GM18951 (cell line): ENCODE results near the gene WDR45.
"Not testable (repeated sequence)": the region's sequence is repeated elsewhere in the genome, so short reads cannot be mapped to it uniquely, and the experiment has no call there.

Source experiments
- POLR2A ChIP-seq: IDR thresholded peaks from 4 replicates; pipeline ENCODE4 v1.6.1; 2011; ENCODE audit warnings: mild to moderate bottlenecking; ENCODE audit not compliant: insufficient read length, insufficient read depth; ENCODE audit errors: extremely low read depth
- in situ Hi-C: fragments of 300-500 bp; cut with MboI; formaldehyde crosslinking; loops from one replicate; pipeline ENCODE4 v1.12.0; 2022; ENCODE audit warnings: low sequenced_read_pairs, mixed read lengths, inconsistent platforms; ENCODE audit not compliant: unreplicated experiment

Gene WDR45

DNA sequence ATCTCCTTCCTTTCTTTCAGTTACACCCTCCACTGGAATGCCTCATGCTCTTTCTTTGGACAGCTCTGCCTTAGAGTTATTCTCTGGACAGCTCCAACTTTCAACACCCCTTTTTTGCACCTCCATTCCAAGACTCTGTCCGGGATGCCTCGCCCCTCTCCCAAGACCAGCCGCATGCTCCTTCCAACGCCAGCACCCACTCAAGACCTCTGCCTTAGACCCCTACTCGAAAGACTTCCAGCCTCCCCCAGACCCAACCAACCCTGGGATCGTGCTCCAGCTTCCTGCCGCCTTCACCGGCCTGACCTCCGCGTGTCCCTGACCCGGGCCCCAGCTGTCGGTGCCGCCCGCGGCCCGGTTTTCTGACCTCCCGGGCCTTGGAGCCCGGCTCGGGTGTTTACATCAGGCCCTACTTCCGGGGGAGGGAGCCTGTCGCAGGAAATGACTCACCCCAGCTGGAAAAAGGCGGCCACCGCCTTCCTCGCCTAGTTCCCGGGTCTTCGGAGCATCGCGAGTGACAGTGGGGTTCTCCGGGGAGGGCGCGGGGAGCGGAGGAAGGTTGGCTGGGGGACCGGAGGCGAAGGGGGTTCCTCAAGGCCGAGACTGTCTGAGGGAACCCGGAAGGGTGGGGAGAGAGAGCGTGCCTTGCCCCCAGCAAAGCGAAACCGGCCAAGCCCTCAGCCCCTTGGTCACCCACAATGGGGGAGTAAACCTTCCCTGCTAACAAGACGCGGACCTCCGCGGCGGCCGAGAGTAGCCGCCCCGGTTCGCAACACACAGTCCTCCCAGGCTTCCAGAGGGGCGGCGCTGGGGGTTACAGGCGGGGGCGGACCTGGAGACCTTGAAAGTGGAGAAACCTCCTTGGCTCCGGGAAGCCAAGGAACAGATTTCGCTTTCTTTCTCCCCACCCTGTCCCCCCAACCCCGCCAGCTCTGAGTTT, at the start of gene WDR45:
WDR45 (minus strand) TSS at position 399 of the 940 bp plus-strand sequence. CDS start 1,792 bp downstream, outside the sequence.
- in situ Hi-C loops: no loop called here

DNA sequence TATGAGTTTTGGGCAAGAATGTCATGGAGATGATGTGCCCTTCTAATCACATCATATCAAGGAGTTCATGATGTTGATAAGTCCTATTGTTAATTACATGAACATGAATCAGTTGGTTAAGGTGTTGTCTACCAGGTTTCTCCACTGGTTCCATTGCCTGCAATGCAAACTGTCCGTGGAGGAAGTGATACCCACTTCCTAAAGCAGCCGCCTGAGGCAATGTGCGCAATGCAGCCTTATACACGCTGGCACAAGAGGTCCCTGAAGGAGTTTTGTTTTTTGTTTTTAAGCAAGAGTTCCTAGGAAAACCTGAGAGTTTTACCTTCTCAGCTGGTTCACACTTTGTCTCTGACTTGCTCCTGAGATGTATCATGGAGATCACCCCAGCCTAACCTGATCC, 49.7 kb upstream of the WDR45 start:
- in situ Hi-C loops: no loop called here
- no peak for TF ChIP-seq POLR2A

More for the DNA sequence above, at the start of gene WDR45:
- peak; percentile 59 for TF ChIP-seq POLR2A

DNA sequence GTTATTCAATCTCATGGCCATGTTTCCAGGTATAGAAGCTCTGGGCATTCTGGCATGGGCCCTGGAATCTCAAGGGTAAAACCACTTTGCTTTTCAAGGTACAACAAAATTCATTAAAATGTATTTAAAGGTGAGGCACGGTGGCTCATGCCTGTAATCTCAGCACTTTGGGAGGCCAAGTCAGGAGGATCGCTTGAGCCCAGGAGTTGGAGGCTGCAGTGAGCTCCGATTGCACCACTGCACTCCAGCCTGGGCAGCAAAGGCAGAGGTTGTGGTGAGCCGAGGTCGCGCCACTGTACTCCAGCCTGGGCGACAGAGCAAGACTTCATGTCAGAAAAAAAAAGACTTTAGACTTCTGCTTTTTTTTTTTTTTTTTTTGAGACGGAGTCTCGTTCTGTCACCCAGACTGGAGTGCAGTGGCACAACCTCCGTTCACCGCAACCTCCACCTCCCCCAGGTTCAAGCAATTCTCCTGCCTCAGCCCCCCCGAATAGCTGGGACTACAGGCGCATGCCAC, 48.1 kb upstream of the WDR45 start:
- in situ Hi-C loops: not testable (repeated sequence)

DNA sequence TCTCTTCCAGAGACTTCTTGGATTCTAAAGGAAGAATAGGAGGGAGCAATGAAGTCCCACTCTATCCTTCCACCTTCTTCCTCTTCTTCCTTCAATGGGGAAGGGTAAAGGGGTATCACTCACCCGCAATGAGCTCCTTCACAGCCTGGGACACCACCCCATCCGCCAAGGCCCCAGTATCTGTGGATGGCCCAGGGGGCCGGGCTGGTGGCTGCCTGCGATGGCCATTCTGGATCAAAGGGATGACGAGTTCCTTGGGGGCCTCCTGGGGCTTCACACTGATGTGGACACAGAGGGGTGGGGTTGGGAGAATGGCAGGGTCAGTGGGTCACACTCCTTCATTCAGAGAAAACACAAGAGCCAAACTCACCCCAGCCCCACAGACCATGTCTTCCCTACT, 42.8 kb upstream of the WDR45 start:
- in situ Hi-C loops: no loop called here
- TF ChIP-seq POLR2A: no peak

DNA sequence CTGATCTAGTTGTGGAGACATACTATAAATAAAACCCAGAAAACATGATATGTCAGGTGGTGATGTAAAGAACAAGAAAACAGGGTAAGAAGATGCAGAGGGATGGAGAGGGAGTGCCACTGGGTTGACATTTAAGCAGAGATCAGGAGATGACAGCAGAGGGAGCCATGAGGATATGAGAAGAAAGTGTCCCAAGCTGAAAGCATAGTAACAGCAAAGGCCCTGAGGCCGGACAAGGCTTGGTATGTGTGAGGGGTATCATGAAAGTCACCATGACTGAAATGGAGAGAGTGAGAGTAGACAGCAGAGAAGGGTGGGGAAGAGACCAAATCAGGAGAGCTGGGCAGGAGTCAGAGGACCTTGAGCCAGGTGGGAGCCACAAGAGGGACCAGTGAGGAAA, 40.4 kb upstream of the WDR45 start:
- in situ Hi-C loops: no loop called here
- TF ChIP-seq POLR2A: no peak

DNA sequence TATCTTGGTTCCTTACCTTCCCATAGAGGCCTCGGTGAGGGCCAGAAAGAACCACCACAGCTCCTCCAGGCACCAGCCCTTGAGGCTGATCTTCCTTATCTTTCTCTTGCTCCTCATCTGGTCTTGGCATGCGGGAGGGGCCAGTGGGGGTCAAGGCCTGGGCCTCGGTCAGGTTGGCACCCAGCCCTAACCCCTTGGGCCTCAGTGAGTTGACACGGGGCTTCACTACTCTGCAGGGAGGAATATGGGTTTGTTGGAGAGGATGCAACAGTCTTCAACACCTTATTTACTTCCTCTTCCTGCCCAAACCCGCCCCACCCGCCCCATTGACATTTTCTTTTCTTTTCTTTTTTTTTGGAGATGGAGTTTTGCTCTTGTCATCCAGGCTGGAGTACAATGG, 37.9 kb upstream of the WDR45 start:
- TF ChIP-seq POLR2A: no peak
- in situ Hi-C loops: no loop called here

DNA sequence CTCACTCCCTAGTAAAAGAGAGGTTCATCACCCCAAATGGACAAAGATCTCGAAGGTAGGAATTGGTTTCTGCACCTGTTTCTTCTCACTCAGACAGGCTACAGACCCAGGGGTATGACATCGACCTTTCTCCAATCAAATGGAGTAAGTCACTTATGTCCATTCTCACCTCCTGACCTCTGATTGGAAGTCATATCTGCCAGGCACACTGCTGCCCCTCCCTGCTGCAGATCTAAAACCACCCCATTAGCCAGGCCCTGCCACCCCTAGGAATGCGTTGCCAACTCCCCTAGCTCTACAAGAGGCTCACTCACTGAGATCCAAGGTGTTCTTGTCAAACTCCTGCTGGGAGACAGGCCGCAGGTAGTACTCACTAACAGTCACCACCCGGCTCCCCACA, 37.0 kb upstream of the WDR45 start:
- in situ Hi-C loops: no loop called here
- TF ChIP-seq POLR2A: no peak

DNA sequence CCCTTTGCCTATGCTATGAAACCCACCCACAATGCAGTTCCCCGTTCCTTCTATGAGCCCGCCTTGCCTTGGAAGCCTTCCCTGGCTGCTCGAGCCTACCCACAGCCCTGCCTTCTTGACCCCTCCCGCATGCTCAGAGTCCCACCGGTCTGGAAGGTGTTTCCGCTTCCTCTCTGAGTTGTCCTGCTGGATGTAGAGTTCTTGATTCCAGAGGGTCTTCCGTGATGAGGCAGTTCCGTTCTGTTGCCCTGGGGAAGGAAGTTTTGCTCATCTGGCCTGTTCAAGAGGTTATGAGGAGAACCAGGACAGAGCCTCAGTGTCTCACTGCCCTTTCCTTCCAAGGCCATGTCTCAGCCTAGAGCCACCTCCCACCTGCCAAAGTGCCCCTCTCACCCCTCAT, 36.4 kb upstream of the WDR45 start:
- no peak for TF ChIP-seq POLR2A
- in situ Hi-C loops: no loop called here

DNA sequence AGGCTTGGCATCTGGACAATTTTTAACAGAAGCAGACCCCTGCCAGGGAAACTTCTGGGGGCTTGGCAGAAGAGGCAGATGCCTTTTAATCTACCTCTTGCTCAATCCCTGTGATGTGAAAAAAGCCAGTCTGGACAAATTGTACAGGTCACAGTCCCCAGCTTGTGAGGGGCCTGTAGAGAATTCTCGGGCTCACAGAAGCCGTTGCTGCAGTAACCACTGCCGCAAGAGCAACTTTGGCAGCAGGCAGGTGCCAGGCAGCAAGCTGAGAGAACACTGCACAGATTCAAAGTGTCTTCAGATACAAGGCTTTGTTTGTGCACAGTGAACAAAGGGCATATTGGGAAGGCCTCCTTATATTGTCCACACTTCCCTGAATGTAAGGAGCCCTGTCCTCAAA, 32.1 kb upstream of the WDR45 start:
- no peak for TF ChIP-seq POLR2A
- in situ Hi-C loops: no loop called here

DNA sequence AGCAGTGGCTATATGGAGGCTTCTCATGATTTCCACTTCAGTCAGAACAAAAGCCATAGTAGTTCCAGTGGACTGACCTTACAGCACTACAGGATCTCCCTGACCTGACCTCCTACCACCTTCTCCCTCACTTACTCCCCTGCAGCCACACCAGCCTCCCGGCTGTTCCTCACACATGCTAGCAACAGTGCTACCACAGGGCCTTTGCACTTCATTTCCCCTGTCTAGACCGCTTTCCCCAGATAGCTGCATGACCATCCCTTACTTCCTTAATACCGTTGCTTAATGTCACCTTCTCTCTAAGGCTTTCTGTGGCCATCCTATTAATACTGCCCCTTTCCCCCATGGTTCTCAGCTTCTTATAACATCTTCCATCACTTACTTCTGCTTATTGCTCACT, 30.7 kb upstream of the WDR45 start:
- no peak for TF ChIP-seq POLR2A
- in situ Hi-C loops: no loop called here

DNA sequence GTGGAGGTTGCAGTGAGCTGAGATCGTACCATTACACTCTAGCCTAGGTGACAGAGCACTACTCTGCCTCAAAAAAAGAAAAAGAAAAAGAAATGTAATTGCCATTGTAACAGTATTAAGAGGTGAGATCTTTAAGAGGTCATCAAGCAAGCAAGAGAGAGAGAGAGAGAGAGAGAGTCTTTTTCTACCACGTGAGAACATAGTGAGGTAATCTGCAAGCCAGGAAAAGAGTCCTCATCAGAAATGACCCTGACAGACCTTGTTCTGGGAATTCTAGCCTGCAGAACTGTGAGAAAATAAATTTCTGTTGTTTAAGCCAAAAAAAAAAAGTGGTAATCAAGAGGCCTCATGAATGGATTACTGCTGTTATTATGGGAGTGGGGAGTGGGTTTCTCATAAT, 29.0 kb upstream of the WDR45 start:
- in situ Hi-C loops: no loop called here
- no peak for TF ChIP-seq POLR2A

DNA sequence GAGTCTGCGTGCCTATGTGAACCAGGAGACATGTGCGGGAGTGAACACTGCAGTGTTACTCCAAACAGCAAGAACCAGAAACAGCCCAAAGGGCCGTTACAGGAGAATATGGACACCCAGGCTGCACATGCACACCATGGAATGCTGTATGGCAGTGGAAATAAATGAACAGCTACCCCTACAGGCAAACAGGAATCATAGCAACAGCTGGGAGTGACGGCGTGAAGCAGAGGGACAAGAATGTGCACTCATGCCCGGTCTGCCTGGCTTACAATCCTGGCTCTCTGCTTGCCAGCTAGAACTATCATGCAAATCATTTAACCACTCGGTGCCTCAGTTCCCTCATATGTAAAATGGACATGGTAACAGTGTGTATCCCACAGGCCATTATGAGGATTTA, 27.2 kb upstream of the WDR45 start:
- in situ Hi-C loops: no loop called here
- TF ChIP-seq POLR2A: no peak

DNA sequence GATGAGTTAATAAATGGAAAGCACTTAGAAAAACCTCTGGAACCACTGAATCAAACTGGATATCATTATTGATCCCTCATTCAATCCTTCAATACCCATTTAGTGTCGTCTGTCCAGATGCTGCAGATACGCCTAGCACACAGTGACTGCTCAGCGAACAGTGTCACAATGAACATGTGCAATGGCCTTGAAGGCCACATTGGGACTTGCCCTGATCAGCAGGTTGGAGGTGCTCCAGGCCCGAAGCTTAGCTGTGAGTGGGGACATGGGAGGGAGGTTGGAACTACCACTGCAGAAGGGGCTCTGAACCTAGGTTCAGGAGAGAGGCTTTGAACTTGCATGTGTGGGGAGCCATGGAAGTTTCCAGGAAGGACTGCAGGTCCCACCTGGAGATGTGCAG, 26.6 kb upstream of the WDR45 start:
- in situ Hi-C loops: no loop called here
- no peak for TF ChIP-seq POLR2A

DNA sequence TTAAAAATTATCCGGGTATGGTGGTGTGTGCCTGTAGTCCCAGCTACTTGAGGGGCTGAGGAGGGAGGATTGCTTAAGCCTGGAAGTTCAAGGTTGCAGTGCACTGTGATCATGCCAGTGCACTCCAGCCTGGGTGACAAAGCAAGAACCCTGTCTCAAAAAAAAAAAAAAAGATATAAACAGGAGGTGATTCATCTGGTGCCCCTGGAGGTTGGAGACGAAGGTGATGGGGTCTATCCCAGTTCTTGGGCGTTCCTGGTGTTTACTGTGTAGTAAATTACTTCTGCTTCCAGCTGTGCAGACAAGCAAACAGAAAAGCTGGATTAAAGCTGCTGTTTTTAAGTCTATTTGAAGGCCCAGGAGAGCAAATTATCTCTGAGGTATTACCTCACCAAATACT, 23.9 kb upstream of the WDR45 start:
- in situ Hi-C loops: no loop called here
- TF ChIP-seq POLR2A: no peak

DNA sequence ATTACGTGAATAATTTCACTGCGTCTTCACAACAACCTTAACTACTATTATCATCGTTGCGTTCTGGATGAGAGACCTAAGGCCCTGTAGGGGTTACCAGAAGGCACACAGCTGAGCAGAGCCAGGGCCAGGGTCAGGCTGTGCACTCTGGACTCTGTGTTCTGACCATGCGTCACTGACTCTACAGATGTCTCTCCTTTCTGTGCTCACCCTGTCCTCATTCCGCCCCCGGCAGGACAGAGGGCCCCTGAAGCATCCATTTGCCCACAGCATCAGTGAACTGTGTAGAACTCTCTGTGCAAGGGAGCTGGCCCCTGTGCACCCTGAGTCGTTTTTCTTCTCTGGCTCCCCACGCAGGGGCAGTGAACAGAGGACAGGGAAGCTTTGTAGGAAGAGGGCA, 22.5 kb upstream of the WDR45 start:
- no peak for TF ChIP-seq POLR2A
- in situ Hi-C loops: no loop called here

DNA sequence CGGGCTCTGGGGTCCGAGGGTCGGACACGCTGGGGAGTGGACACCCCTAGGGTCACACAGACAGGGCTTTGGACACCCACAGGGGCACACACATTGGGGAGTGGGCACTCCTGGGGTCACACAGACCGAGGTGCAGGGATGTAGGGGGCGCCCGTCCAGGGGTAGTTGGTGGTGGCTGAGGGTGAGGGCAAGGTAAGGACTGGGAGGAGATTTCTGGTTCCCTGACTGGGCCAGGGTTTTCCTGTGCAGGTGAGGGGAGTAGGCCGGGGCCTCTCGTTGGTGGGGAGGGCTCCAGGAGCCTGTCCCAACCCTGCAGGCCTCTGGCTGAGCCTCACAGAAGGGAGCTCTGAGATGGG, 21.9 kb upstream of the WDR45 start:
- in situ Hi-C loops: no loop called here
- no peak for TF ChIP-seq POLR2A
